GM12878 (cell line): ENCODE data around the gene BORCS5.

Experiments
- ATF7 ChIP-seq: fragments of 450-650 bp; IDR thresholded peaks from 2 replicates; pipeline ENCODE4 v1.6.1; 2016; ENCODE audit warnings: low read depth, mild to moderate bottlenecking
- BRCA1 ChIP-seq: IDR thresholded peaks from 2 replicates; pipeline ENCODE4 v1.6.1; 2011; ENCODE audit warnings: low read depth, low read length, improper control_type of control experiment
- CTCF ChIP-seq, 3 experiments: IDR thresholded peaks in 2 of 3; conservative IDR thresholded peaks in 1 of 3; 2 replicates each; pipeline ENCODE4 v1.5.1; 2011; ENCODE audit warnings: low read depth in 3 of 3, low read length in 3 of 3, mild to moderate bottlenecking in 3 of 3, control low read depth in 2 of 3, moderate library complexity in 2 of 3, inconsistent platforms in 1 of 3, mixed read lengths in 1 of 3; ENCODE audit not compliant: control insufficient read depth in 2 of 3, insufficient read depth in 1 of 3; ENCODE audit errors: extremely low read depth in 1 of 3
- PML ChIP-seq: IDR thresholded peaks from 2 replicates; pipeline ENCODE4 v1.6.1; 2012; ENCODE audit warnings: low read length, inconsistent platforms
- POLR2A ChIP-seq: IDR thresholded peaks from 2 replicates; pipeline ENCODE4 v1.6.1; 2011; ENCODE audit warnings: low read depth, mild to moderate bottlenecking, low read length
- RAD21 ChIP-seq: IDR thresholded peaks from 2 replicates; pipeline ENCODE4 v1.6.1; 2011; ENCODE audit warnings: mild to moderate bottlenecking, low read depth, low read length, moderate library complexity; ENCODE audit not compliant: insufficient read depth
- REST ChIP-seq: IDR thresholded peaks from 2 replicates; pipeline ENCODE4 v1.6.1; 2012; ENCODE audit warnings: mild to moderate bottlenecking, low read depth, low read length
- SP1 ChIP-seq: IDR thresholded peaks from one replicate; pipeline ENCODE4 v1.6.1; 2011; ENCODE audit warnings: low read depth, low read length
- TF ChIP-seq, protein P1 (sequence below): fragments of 450-650 bp; IDR thresholded peaks from 2 replicates; pipeline ENCODE4 v1.6.1; 2016; ENCODE audit warnings: mild to moderate bottlenecking

DNA sequence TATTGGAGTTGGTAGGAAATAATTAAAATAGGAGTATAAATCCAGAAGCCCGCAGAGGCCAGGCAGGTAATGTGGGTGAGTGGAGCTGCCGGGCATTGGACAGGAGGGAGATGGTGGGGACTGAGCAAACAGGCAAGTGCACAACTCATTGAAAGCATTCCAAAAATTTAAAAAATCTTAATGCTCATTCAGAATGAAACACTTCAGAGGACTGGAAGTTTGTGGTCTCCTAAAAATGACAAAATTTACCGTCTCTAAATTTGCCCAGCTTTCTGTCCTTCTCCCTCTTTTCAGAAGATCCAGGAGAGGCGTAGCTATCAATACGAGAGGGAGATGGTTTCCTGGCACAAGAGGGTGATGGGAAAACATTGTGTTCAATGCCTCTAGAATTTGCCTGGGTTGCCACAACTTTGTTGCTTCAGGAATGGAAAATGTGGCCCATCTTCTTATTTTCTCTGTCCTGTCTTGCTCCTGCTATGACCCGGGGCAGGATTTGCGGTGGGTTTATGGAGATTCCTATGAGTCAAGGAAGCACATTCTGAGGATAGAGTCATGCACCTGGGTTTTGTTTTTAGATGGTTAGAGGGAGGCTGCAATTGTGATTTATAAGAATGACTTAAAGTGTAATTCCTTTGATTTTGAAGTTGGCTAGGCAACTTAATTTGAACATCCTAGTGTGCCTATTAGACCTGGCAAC lies 72.2 kb downstream of the BORCS5 start:
- TF ChIP-seq, protein P1, sequence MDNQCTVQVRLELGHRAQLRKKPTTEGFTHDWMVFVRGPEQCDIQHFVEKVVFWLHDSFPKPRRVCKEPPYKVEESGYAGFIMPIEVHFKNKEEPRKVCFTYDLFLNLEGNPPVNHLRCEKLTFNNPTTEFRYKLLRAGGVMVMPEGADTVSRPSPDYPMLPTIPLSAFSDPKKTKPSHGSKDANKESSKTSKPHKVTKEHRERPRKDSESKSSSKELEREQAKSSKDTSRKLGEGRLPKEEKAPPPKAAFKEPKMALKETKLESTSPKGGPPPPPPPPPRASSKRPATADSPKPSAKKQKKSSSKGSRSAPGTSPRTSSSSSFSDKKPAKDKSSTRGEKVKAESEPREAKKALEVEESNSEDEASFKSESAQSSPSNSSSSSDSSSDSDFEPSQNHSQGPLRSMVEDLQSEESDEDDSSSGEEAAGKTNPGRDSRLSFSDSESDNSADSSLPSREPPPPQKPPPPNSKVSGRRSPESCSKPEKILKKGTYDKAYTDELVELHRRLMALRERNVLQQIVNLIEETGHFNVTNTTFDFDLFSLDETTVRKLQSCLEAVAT: no peak
- TF ChIP-seq REST: no peak
- TF ChIP-seq BRCA1: no peak
- no peak for TF ChIP-seq POLR2A
- no peak for TF ChIP-seq ATF7
- TF ChIP-seq PML: no peak
- TF ChIP-seq SP1: no peak
- no peak for TF ChIP-seq RAD21
- no peak for TF ChIP-seq CTCF (IDR thresholded peaks at IDR 0.05 in 2 of 3, conservative IDR thresholded peaks at IDR 0.05 in 1 of 3; ENCODE audit: control insufficient read depth in 2 of 3, extremely low read depth in 1 of 3, insufficient read depth in 1 of 3, low read depth in 3 of 3, low read length in 3 of 3)
